ENCODE measurements around the gene C13orf42. TPM values are rescaled to one million over a fixed set of nuclear protein-coding genes. Genes with fewer than 3 reads are reported as not detected.
A peak's percentile ranks its signal among the peaks of the same experiment; 100 is the strongest.

The C13orf42 gene
- total RNA-seq, 4 donors from 2014 or later, result not detected

DNA sequence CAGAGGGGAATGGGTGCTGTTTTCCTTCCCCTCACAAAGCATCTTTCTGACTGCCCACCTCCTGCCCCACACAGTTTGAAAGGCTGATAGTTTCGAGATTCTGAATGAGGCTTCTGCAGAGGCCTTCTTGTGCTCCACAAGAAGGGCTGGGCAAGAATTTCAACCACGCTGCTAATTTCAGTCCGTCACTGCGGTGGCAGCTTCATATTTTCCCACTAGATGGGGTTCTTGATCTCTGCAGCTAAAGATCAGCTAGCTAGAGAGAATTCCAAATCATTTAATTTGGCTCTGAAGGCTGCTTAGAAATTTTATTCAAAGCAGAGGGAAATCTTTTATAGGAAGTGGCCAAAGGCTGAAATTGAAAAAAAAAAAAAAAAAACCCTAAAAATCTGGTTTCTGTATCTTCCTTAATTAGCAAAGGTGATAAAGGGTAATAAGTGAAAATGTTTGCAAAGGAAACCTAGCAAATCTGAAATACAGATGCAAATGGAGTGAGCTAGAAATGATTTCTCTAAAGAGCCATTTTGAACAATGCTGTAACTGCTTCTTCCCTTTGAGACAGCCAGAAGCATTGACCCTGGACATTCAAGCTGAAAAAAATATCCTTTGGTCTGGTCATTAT is 38.0 kb upstream of the C13orf42 start:
- DNase-seq, result peak; percentile 28 to 38
- Histone ChIP-seq H3K4me3 (no peak overlapping the region), H3K36me3 (no peaks in the 10 kb centered on the region), H3K27me3 (no peaks in the 10 kb centered on the region), H3K9me3 (no peaks in the 10 kb centered on the region), H3K4me1 (no peaks in the 10 kb centered on the region), H3K27ac (no peak overlapping the region)
- intact Hi-C loops (cut with DNase I; ENCODE audit: low total_unique reads), result loop anchor here (5.0 kb wide), 1 partner anchor 138 kb away; no protein-coding TSS in a partner anchor
- TF ChIP-seq, protein P1, sequence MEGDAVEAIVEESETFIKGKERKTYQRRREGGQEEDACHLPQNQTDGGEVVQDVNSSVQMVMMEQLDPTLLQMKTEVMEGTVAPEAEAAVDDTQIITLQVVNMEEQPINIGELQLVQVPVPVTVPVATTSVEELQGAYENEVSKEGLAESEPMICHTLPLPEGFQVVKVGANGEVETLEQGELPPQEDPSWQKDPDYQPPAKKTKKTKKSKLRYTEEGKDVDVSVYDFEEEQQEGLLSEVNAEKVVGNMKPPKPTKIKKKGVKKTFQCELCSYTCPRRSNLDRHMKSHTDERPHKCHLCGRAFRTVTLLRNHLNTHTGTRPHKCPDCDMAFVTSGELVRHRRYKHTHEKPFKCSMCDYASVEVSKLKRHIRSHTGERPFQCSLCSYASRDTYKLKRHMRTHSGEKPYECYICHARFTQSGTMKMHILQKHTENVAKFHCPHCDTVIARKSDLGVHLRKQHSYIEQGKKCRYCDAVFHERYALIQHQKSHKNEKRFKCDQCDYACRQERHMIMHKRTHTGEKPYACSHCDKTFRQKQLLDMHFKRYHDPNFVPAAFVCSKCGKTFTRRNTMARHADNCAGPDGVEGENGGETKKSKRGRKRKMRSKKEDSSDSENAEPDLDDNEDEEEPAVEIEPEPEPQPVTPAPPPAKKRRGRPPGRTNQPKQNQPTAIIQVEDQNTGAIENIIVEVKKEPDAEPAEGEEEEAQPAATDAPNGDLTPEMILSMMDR (IDR thresholded peaks at IDR 0.05), result peak; percentile 39 to 57 (median 45)
- no peak for TF ChIP-seq POLR2A (IDR thresholded peaks at IDR 0.05)

DNA sequence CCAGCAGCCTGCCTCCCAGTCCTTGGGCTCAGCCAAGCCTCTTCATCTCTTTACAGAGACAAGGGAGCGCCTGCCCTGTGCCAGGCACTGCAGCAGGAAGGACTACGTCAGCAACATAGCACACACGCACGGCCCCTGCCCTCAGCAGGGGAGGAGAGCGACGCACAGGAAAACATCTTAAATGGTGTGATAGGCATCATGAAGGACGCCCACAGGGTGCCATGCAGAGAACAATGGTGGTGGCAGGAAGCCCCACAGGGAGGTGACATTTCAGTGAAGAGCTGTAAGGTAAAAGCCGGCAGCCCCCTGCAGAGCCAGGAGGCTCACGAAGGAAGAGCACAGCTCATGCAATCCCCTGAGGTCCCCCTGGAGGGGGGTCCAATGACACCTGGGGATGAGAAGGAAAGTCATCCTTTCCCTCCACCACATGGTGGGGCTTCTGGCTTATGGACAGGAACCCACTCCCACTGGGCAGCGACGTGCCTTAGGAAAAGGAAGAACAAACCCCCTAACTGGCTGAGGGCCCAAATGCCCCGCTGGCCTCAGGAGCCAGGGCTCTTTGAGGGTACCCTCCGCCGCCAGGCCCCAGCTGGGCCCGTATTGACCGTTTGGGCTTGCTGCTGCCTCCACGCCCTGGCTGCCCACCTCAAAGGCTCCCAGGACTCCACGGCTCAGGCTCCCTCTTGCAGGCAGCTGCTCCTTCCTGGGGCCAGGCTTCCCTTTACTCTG is 37.3 kb upstream of the C13orf42 start:
- no peak overlapping the region for H3K27ac ChIP-seq
- no peak overlapping the region for H3K4me3 ChIP-seq
- no peaks in the 10 kb centered on the region for H3K36me3 ChIP-seq
- H3K9me3 ChIP-seq, result no peaks in the 10 kb centered on the region
- no peaks in the 10 kb centered on the region for H3K4me1 ChIP-seq
- peak in 1 of 2 donors; percentile 20 for DNase-seq
- H3K27me3 ChIP-seq, result no peaks in the 10 kb centered on the region
- TF ChIP-seq, protein P1 (IDR thresholded peaks at IDR 0.05), result no peak
- no peak for TF ChIP-seq POLR2A (IDR thresholded peaks at IDR 0.05)
- intact Hi-C loops (cut with DNase I; ENCODE audit: low total_unique reads), result loop anchor here (5.0 kb wide), 1 partner anchor 139 kb away; no protein-coding TSS in a partner anchor

DNA sequence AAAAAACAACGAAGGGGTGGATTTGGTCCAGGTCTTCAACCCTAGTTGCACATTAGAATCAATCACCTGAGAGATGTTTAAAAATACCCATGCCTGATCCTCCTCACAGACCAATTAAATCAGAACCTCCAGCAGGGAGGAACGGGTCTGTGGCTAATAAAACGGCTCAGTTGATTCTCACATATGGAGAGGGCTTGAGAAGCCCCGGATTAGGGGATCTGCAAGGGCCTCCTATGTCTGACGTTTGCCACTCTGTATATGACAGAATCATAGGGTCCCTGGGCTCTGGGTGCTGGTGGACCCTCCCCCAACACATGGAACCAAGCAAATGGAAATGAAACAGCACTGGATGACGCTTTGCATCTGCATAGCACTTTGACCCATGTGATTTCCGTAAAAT is 36.7 kb upstream of the C13orf42 start:
- H3K36me3 ChIP-seq, result no peaks in the 10 kb centered on the region
- H3K27me3 ChIP-seq, result no peaks in the 10 kb centered on the region
- H3K4me3 ChIP-seq, result no peak overlapping the region
- intact Hi-C loops (cut with DNase I; ENCODE audit: low total_unique reads), result loop anchor here (5.0 kb wide), 1 partner anchor 140 kb away; no protein-coding TSS in a partner anchor
- TF ChIP-seq, protein P1 (IDR thresholded peaks at IDR 0.05), result no peak
- DNase-seq, result no peak
- H3K27ac ChIP-seq, result no peak overlapping the region
- H3K9me3 ChIP-seq, result no peaks in the 10 kb centered on the region
- H3K4me1 ChIP-seq, result no peaks in the 10 kb centered on the region

DNA sequence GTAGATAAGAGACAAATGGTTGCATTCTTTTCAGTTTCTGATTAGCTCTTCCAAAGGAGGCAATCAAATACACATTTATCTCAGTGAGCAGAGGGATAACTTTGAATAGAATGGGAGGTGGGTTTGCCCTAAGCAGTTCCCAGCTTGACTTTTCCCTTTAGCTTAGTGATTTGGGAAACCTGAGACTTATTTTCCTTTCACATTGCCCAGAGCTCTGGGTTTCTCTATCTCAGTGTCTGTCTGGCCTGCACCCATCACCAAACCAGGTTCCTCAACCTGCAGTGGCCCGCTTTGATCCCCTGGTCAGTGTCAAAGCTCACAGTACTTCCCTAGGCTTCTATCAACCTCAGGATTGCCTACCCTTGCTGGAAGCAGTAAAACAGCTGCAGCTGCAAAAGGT is 35.6 kb upstream of the C13orf42 start:
- TF ChIP-seq POLR2A (IDR thresholded peaks at IDR 0.05), result no peak
- TF ChIP-seq, protein P1 (IDR thresholded peaks at IDR 0.05), result no peak
- H3K27me3 ChIP-seq, result no peaks in the 10 kb centered on the region
- no peaks in the 10 kb centered on the region for H3K4me1 ChIP-seq
- H3K9me3 ChIP-seq, result no peaks in the 10 kb centered on the region
- H3K27ac ChIP-seq, result no peak overlapping the region
- DNase-seq, result no peak
- intact Hi-C loops (cut with DNase I; ENCODE audit: low total_unique reads), result loop anchor here (5.0 kb wide), 1 partner anchor 141 kb away; no protein-coding TSS in a partner anchor
- H3K36me3 ChIP-seq, result no peaks in the 10 kb centered on the region
- no peak overlapping the region for H3K4me3 ChIP-seq

DNA sequence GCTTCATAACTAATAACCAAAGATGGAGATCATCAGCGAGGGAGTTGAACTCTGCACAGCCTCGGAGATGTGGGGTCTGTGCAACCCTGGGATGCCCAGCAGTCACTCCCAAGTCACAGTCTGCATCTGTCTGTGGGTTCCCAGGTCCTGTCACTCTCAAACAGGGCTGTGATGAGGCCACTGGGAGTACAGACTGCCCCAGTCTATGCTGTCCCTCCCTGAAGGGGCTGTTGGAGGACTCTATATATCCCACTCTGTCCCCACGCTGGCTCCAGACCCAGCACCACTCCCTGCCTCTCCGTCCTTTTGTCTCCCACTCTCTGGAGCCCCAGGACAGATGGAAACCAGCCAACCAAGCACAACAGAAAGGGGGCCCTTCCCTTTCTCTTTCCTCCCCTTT is 26.2 kb upstream of the C13orf42 start:
- H3K27me3 ChIP-seq, result no peaks in the 10 kb centered on the region
- TF ChIP-seq, protein P1 (IDR thresholded peaks at IDR 0.05), result no peak
- no peak for TF ChIP-seq POLR2A (IDR thresholded peaks at IDR 0.05)
- no peak for DNase-seq
- no peak overlapping the region for H3K4me3 ChIP-seq
- intact Hi-C loops (cut with DNase I; ENCODE audit: low total_unique reads), result no loop called here
- no peaks in the 10 kb centered on the region for H3K4me1 ChIP-seq
- no peaks in the 10 kb centered on the region for H3K9me3 ChIP-seq
- H3K27ac ChIP-seq, result no peak overlapping the region
- H3K36me3 ChIP-seq, result no peaks in the 10 kb centered on the region
